A549 (cell line): ENCODE data around the gene CDH7. TPM values are rescaled to one million over a fixed set of nuclear protein-coding genes. Genes with fewer than 3 reads are reported as not detected.

Experiments
- ATAC-seq, 2 experiments: fragments of 200-7000 bp in 1 of 2; fragments of >200 bp in 1 of 2; cut with Nextera tagmentation in 1 of 2; cut with Tn5 transposase in 1 of 2; 3 replicates each; pipeline versions ENCODE4 v1.8.0 to v1.9.1; 2018 to 2020; ENCODE audit warnings: mild to moderate bottlenecking in 1 of 2, moderate library complexity in 1 of 2
- CTCF ChIA-PET: fragments of 300-600 bp; sonication (Branson Sonifier 250); formaldehyde crosslinking; extraction: SDS; loops from one replicate; lab custom pipeline; 2021; ENCODE audit warnings: antibody characterized with exemption, inconsistent platforms; lab: Yijun Ruan, JAX
- POLR2A ChIA-PET: fragments of 350-600 bp; formaldehyde crosslinking; extraction: SDS; loops from one replicate; lab custom pipeline; 2021; ENCODE audit warnings: antibody characterized with exemption, inconsistent platforms; lab: Yijun Ruan, JAX
- DNase-seq, 2 experiments: peaks; one replicate each; pipeline versions ENCODE4 v3.0.0 to v3.0.0-alpha.2; 2011 to 2016; ENCODE audit warnings: low read depth in 1 of 2, low spot score in 1 of 2
- FAIRE-seq: peaks from 2 replicates; lab custom pipeline; 2011; peaks lifted over from hg19 to GRCh38; lab: Jason Lieb, UNC
- H3K27ac ChIP-seq, 2 experiments: fragments of >200 bp; sonication (Bioruptor Twin); formaldehyde crosslinking; 3 replicates each; pipeline ENCODE4 v1.5.1; 2016 to 2017
- H3K4me1 ChIP-seq: fragments of >200 bp; sonication (Bioruptor Twin); formaldehyde crosslinking; 3 replicates; pipeline ENCODE4 v1.6.1; 2016
- H3K4me2 ChIP-seq: fragments of >200 bp; sonication (Bioruptor Twin); formaldehyde crosslinking; 3 replicates; pipeline ENCODE4 v1.6.1; 2016
- H3K4me3 ChIP-seq: fragments of >200 bp; sonication (Bioruptor Twin); formaldehyde crosslinking; 3 replicates; pipeline ENCODE4 v1.5.1; 2016
- H3K9me3 ChIP-seq: fragments of >200 bp; sonication (Bioruptor Twin); formaldehyde crosslinking; 3 replicates; pipeline ENCODE4 v1.6.1; 2016
- BHLHE40 ChIP-seq: IDR thresholded peaks from 2 replicates; pipeline ENCODE4 v1.6.1; 2012; ENCODE audit warnings: low read depth, low read length, inconsistent platforms
- CBX8 ChIP-seq: fragments of 200-600 bp; sonication (generic); IDR thresholded peaks from 2 replicates; pipeline ENCODE4 v1.6.1; 2016
- CEBPB ChIP-seq, 2 experiments: fragments of >200 bp in 1 of 2; sonication (Bioruptor Twin) in 1 of 2; formaldehyde crosslinking in 1 of 2; IDR thresholded peaks; 2 replicates each; pipeline ENCODE4 v1.6.1; 2012 to 2016
- CHD2 ChIP-seq: fragments of 150-350 bp; IDR thresholded peaks from 2 replicates; pipeline ENCODE4 v1.6.1; 2014; ENCODE audit warnings: low read length; ENCODE audit not compliant: partially characterized antibody
- EHMT2 ChIP-seq: fragments of 200-600 bp; sonication (generic); IDR thresholded peaks from 2 replicates; pipeline ENCODE4 v1.6.1; 2016; ENCODE audit warnings: antibody characterized with exemption, low read depth, mild to moderate bottlenecking, moderate library complexity
- ESRRA ChIP-seq: fragments of 150-350 bp; IDR thresholded peaks from 2 replicates; pipeline ENCODE4 v1.6.1; 2014; ENCODE audit warnings: mild to moderate bottlenecking, low read length, borderline replicate concordance
- FOSL2 ChIP-seq, 2 experiments: fragments of 450-650 bp in 1 of 2; fragments of >200 bp in 1 of 2; sonication (Bioruptor Twin) in 1 of 2; formaldehyde crosslinking; IDR thresholded peaks; 2 replicates each; pipeline versions ENCODE4 v1.5.0 to v1.6.1; 2016 to 2020; ENCODE audit warnings: mild to moderate bottlenecking in 1 of 2, moderate library complexity in 1 of 2
- FOXS1 ChIP-seq: fragments of 250-450 bp; sonication (Bioruptor Pico); IDR thresholded peaks from 2 replicates; pipeline ENCODE4 v1.5.0; 2020; ENCODE audit warnings: mild to moderate bottlenecking, moderate library complexity
- HES2 ChIP-seq: fragments of >200 bp; sonication (Bioruptor Twin); formaldehyde crosslinking; IDR thresholded peaks from 2 replicates; pipeline ENCODE4 v1.6.1; 2016
- HEYL ChIP-seq: fragments of 250-450 bp; sonication (Bioruptor Pico); IDR thresholded peaks from 2 replicates; pipeline ENCODE4 v1.8.0; 2021; ENCODE audit warnings: mild to moderate bottlenecking, moderate library complexity
- HOXB5 ChIP-seq: fragments of 250-450 bp; sonication (Bioruptor Pico); IDR thresholded peaks from 2 replicates; pipeline ENCODE4 v1.5.0; 2020; ENCODE audit warnings: mild to moderate bottlenecking, moderate library complexity
- MAZ ChIP-seq: fragments of 150-350 bp; IDR thresholded peaks from 2 replicates; pipeline ENCODE4 v1.6.1; 2014; ENCODE audit warnings: antibody characterized with exemption, low read depth, low read length, borderline replicate concordance
- NPAS2 ChIP-seq: fragments of 250-450 bp; sonication (Bioruptor Pico); IDR thresholded peaks from 2 replicates; pipeline ENCODE4 v1.8.0; 2022; ENCODE audit warnings: mild to moderate bottlenecking, moderate library complexity, borderline replicate concordance
- PHF8 ChIP-seq: fragments of 200-600 bp; sonication (generic); IDR thresholded peaks from 2 replicates; pipeline ENCODE4 v1.6.1; 2016; ENCODE audit warnings: low read depth, mild to moderate bottlenecking, antibody characterized with exemption, moderate library complexity, borderline replicate concordance
- POLR2A ChIP-seq: IDR thresholded peaks from 2 replicates; pipeline ENCODE4 v1.6.1; 2012; ENCODE audit warnings: mild to moderate bottlenecking, low read length
- POLR2AphosphoS2 ChIP-seq: conservative IDR thresholded peaks from 2 replicates; pipeline ENCODE4 v1.6.1; 2012; ENCODE audit warnings: low read length, improper control_type of control experiment, inconsistent platforms
- RCOR1 ChIP-seq: fragments of 150-350 bp; IDR thresholded peaks from 2 replicates; pipeline ENCODE4 v1.6.1; 2014; ENCODE audit warnings: antibody characterized with exemption, low read length, low read depth
- RNF2 ChIP-seq: fragments of 200-600 bp; sonication (generic); IDR thresholded peaks from 2 replicates; pipeline ENCODE4 v1.6.1; 2016; ENCODE audit warnings: low read depth, mild to moderate bottlenecking, antibody characterized with exemption, moderate library complexity, borderline replicate concordance
- SREBF2 ChIP-seq: fragments of 450-650 bp; IDR thresholded peaks from 2 replicates; pipeline ENCODE4 v1.6.1; 2014; ENCODE audit warnings: mild to moderate bottlenecking, moderate library complexity
- TP53 ChIP-seq: fragments of 250-450 bp; sonication (Bioruptor Pico); IDR thresholded peaks from 2 replicates; pipeline ENCODE4 v1.5.0; 2021; ENCODE audit warnings: mild to moderate bottlenecking, moderate library complexity
- USF2 ChIP-seq: fragments of 450-650 bp; IDR thresholded peaks from 2 replicates; pipeline ENCODE4 v1.6.1; 2014; ENCODE audit warnings: antibody characterized with exemption
- ZC3H11A ChIP-seq: fragments of 450-650 bp; IDR thresholded peaks from 2 replicates; pipeline ENCODE4 v1.6.1; 2014; ENCODE audit warnings: antibody characterized with exemption, mild to moderate bottlenecking
- WGBS: methylation state at CpG from one replicate; pipeline ENCODE4 v1.1.6; 2017; ENCODE audit errors: missing lambda C conversion rate; 5-methylcytosine and 5-hydroxymethylcytosine counted together
- polyA plus RNA-seq, 4 experiments: library from polyadenylated mRNA; depleted of rRNA in 3 of 4; stranded (reverse); fragments of >200 nt; fragmentation: RNase III in 1 of 4; extraction: RNeasy Plus Mini Kit Qiagen cat#74134 plus additional on column Dnase treatment in 1 of 4; gene quantifications; 2 replicates in 3 of 4; 3 replicates in 1 of 4; pipeline ENCODE4 v1.2.3, GENCODE V29; 2011 to 2017
- TF ChIP-seq, protein P1 (sequence below): fragments of 250-450 bp; sonication (Bioruptor Pico); IDR thresholded peaks from 2 replicates; pipeline ENCODE4 v1.5.0; 2020; ENCODE audit warnings: low read depth, mild to moderate bottlenecking, moderate library complexity
- TF ChIP-seq, protein P2 (sequence below): IDR thresholded peaks from 2 replicates; pipeline ENCODE4 v1.6.1; 2012
- TF ChIP-seq, protein P3 (sequence below): IDR thresholded peaks from 2 replicates; pipeline ENCODE4 v1.6.1; 2012; ENCODE audit warnings: low read depth, borderline replicate concordance
- TF ChIP-seq, protein P4 (sequence below): fragments of 200-600 bp; sonication (generic); IDR thresholded peaks from 2 replicates; pipeline ENCODE4 v1.6.1; 2016; ENCODE audit warnings: antibody characterized with exemption, mild to moderate bottlenecking, moderate library complexity

Gene CDH7
- polyA plus RNA-seq, 2 of the 4 experiments (the other 2 are of a cell fraction), result under 0.01 to 0.05 TPM

DNA sequence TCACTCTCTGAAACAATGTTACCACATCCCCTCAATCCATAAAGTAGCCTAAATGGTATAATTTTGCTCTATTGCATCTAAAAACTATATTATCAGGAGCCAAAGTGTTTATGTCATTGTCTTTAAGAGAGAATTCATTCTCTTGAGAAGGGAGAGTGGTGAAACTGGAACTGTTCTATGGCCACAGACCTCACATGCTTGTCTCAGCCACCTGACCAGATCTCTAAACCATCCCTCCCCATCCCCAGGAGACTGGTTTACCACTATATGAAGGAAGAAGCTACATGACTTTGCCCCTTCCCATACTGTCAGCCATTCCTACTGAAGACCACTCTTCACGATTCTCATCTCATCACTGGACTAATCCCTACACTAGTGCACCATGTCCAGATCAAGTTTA, 9.6 kb downstream of the CDH7 start:
- no peaks in the 10 kb centered on the region for H3K4me1 ChIP-seq
- POLR2A ChIA-PET, result no interaction called here
- no peak for DNase-seq
- 13% methylated on average over 1 of the region's 1 CpG for whole genome bisulfite sequencing
- no peak for TF ChIP-seq HES2
- TF ChIP-seq ZC3H11A, result no peak
- TF ChIP-seq, protein P1, sequence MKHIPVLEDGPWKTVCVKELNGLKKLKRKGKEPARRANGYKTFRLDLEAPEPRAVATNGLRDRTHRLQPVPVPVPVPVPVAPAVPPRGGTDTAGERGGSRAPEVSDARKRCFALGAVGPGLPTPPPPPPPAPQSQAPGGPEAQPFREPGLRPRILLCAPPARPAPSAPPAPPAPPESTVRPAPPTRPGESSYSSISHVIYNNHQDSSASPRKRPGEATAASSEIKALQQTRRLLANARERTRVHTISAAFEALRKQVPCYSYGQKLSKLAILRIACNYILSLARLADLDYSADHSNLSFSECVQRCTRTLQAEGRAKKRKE (CRISPR knock-in tag), result no peak
- TF ChIP-seq HOXB5 (CRISPR knock-in tag), result no peak
- no peak for TF ChIP-seq ESRRA
- TF ChIP-seq EHMT2, result no peak
- TF ChIP-seq RCOR1, result no peak
- TF ChIP-seq FOSL2 (IDR thresholded peaks at IDR 0.05), result no peak
- no peak for TF ChIP-seq FOSL2 (CRISPR knock-in tag; IDR thresholded peaks at IDR 0.05)
- no peak for TF ChIP-seq SREBF2
- no peak for TF ChIP-seq POLR2AphosphoS2
- TF ChIP-seq CBX8, result no peak
- TF ChIP-seq BHLHE40, result no peak
- TF ChIP-seq, all 56 proteins: peak for 0
- H3K27ac ChIP-seq, result no peak overlapping the region
- FAIRE-seq, result no peak
- no peak for ATAC-seq
- H3K4me2 ChIP-seq, result no peak overlapping the region
- no peak overlapping the region for H3K4me3 ChIP-seq
- CTCF ChIA-PET, result no interaction called here
- H3K9me3 ChIP-seq, result no peaks in the 10 kb centered on the region

DNA sequence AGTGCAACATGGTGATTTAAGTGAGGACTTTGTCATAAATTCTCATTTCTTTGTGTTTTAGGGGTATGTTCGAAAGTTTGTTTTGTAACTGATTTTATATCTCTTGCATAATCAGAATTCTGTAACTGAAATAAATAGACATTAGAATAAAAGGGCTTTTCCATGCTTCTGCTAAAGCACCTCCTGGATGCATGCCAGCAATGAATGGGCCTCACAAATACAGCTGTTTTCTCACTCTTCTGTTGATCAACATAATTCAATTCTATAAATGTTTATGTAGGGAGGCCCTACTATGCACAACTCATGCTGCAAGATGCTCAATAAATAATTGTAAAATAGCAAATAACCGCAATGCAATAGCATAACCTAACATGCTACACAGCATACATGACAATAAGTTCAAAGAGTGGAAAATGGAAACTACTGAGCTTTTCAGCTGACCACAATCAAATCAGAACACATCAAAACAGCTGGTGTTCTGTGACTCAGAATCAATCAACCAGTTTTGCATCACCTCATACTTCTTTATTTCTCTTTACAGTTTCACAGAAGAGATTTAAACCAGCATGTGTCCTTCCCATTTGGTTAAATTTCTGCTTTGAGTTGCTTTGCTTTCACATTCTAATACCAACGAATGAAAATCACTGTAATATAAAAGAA, 11.0 kb downstream of the CDH7 start:
- TF ChIP-seq POLR2A (no peak), FOXS1 (no peak), EHMT2 (no peak), MAZ (no peak), SREBF2 (no peak)
- H3K4me2 ChIP-seq, result no peak overlapping the region
- POLR2A ChIA-PET, result no interaction called here
- H3K4me3 ChIP-seq, result no peak overlapping the region
- H3K27ac ChIP-seq, result no peak overlapping the region
- DNase-seq (no peak), FAIRE-seq (no peak), ATAC-seq (no peak)
- no peaks in the 10 kb centered on the region for H3K4me1 ChIP-seq
- 54% methylated on average over 3 of the region's 3 CpGs for WGBS
- H3K9me3 ChIP-seq, result no peaks in the 10 kb centered on the region
- CTCF ChIA-PET, result no interaction called here

- no peak for FAIRE-seq
- Histone ChIP-seq H3K27ac (no peak overlapping the region), H3K4me2 (no peak overlapping the region), H3K9me3 (no peaks in the 10 kb centered on the region), H3K4me3 (no peak overlapping the region), H3K4me1 (peaks cover 5% of the 10 kb centered on the region)
- ChIA-PET CTCF (no interaction called here), POLR2A (no interaction called here)
- ATAC-seq, result no peak
- no peak for TF ChIP-seq CHD2
- TF ChIP-seq, protein P2, sequence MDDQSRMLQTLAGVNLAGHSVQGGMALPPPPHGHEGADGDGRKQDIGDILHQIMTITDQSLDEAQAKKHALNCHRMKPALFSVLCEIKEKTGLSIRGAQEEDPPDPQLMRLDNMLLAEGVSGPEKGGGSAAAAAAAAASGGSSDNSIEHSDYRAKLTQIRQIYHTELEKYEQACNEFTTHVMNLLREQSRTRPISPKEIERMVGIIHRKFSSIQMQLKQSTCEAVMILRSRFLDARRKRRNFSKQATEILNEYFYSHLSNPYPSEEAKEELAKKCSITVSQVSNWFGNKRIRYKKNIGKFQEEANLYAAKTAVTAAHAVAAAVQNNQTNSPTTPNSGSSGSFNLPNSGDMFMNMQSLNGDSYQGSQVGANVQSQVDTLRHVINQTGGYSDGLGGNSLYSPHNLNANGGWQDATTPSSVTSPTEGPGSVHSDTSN, result no peak
- TF ChIP-seq TP53, result no peak
- TF ChIP-seq, protein P3, sequence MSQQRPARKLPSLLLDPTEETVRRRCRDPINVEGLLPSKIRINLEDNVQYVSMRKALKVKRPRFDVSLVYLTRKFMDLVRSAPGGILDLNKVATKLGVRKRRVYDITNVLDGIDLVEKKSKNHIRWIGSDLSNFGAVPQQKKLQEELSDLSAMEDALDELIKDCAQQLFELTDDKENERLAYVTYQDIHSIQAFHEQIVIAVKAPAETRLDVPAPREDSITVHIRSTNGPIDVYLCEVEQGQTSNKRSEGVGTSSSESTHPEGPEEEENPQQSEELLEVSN, result no peak
- TF ChIP-seq, protein P4, sequence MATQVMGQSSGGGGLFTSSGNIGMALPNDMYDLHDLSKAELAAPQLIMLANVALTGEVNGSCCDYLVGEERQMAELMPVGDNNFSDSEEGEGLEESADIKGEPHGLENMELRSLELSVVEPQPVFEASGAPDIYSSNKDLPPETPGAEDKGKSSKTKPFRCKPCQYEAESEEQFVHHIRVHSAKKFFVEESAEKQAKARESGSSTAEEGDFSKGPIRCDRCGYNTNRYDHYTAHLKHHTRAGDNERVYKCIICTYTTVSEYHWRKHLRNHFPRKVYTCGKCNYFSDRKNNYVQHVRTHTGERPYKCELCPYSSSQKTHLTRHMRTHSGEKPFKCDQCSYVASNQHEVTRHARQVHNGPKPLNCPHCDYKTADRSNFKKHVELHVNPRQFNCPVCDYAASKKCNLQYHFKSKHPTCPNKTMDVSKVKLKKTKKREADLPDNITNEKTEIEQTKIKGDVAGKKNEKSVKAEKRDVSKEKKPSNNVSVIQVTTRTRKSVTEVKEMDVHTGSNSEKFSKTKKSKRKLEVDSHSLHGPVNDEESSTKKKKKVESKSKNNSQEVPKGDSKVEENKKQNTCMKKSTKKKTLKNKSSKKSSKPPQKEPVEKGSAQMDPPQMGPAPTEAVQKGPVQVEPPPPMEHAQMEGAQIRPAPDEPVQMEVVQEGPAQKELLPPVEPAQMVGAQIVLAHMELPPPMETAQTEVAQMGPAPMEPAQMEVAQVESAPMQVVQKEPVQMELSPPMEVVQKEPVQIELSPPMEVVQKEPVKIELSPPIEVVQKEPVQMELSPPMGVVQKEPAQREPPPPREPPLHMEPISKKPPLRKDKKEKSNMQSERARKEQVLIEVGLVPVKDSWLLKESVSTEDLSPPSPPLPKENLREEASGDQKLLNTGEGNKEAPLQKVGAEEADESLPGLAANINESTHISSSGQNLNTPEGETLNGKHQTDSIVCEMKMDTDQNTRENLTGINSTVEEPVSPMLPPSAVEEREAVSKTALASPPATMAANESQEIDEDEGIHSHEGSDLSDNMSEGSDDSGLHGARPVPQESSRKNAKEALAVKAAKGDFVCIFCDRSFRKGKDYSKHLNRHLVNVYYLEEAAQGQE, result no peak
- TF ChIP-seq NPAS2 (CRISPR knock-in tag), result no peak
- TF ChIP-seq RNF2, result no peak
- no peak for TF ChIP-seq PHF8
- TF ChIP-seq HEYL (CRISPR knock-in tag), result no peak
- TF ChIP-seq USF2, result no peak
- TF ChIP-seq CEBPB (IDR thresholded peaks at IDR 0.05), result no peak
- WGBS, result 37% methylated on average over 2 of the region's 2 CpGs
- DNase-seq, result no peak
Measured at GRCh38 chr18:65762556-65762955, 11.7 kb downstream of the CDH7 start.
